CD4-positive, alpha-beta memory T cell (primary cell): Measurements from ENCODE around the gene ALOX12. TPM values are rescaled to one million over a fixed set of nuclear protein-coding genes. Genes with fewer than 3 reads are reported as not detected.
"Not testable (repeated sequence)": the region's sequence is repeated elsewhere in the genome, so short reads cannot be mapped to it uniquely, and the experiment has no call there.

Experiments used
- CTCF ChIA-PET: fragments of 350-600 bp; sonication (Branson Sonifier 250); formaldehyde crosslinking; loops from one replicate; lab custom pipeline; 2021; ENCODE audit warnings: inconsistent platforms; ENCODE audit not compliant: partially characterized antibody; lab: Charles Lee
- POLR2A ChIA-PET: fragments of 350-600 bp; sonication (Branson Sonifier 250); formaldehyde crosslinking; loops from one replicate; lab custom pipeline; 2021; ENCODE audit not compliant: partially characterized antibody; lab: Charles Lee
- DNase-seq, 5 donors: peaks; one replicate each; pipeline versions ENCODE4 v3.0.0 to v3.0.0-alpha.2; 2020 to 2022; ENCODE audit warnings: mixed read lengths in 1 of 5
- H3K27ac ChIP-seq: one replicate; pipeline ENCODE4 v1.7.0; 2013; ENCODE audit warnings: low read depth, low read length
- H3K27me3 ChIP-seq: 2 replicates; pipeline ENCODE4 v1.7.0; 2013; ENCODE audit warnings: mild to moderate bottlenecking, low read length, moderate library complexity; ENCODE audit not compliant: insufficient read depth
- H3K36me3 ChIP-seq: 2 replicates; pipeline ENCODE4 v1.7.0; 2013; ENCODE audit warnings: mild to moderate bottlenecking, low read length, moderate library complexity; ENCODE audit not compliant: insufficient read depth
- H3K4me1 ChIP-seq: 2 replicates; pipeline ENCODE4 v1.7.0; 2013; ENCODE audit warnings: mild to moderate bottlenecking, low read length, moderate library complexity; ENCODE audit not compliant: insufficient read depth
- H3K4me3 ChIP-seq, 2 donors: one replicate each; pipeline ENCODE4 v1.7.0; 2013; ENCODE audit warnings: low read length in 2 of 2, mild to moderate bottlenecking in 1 of 2
- H3K9me3 ChIP-seq, 2 donors: one replicate each; pipeline ENCODE4 v1.7.0; 2013; ENCODE audit warnings: low read length in 2 of 2, control low read depth in 1 of 2; ENCODE audit not compliant: control insufficient read depth in 1 of 2
- H3K27ac Mint-ChIP-seq, 7 donors: one replicate each; pipeline ENCODE4 v1.8.0; 2020 to 2021; ENCODE audit warnings: mixed read lengths in 7 of 7, mild to moderate bottlenecking in 6 of 7, inconsistent platforms in 3 of 7, moderate library complexity in 3 of 7
- H3K27me3 Mint-ChIP-seq, 2 donors: one replicate each; pipeline ENCODE4 v1.8.0; 2020 to 2021; ENCODE audit warnings: mixed read lengths in 2 of 2
- H3K36me3 Mint-ChIP-seq, 2 donors: one replicate each; pipeline ENCODE4 v1.8.0; 2020 to 2021; ENCODE audit warnings: mixed read lengths in 2 of 2, inconsistent platforms in 1 of 2, mild to moderate bottlenecking in 1 of 2
- H3K4me1 Mint-ChIP-seq, 4 donors: one replicate each; pipeline ENCODE4 v1.8.0; 2020 to 2021; ENCODE audit warnings: mixed read lengths in 4 of 4, mild to moderate bottlenecking in 1 of 4
- H3K4me3 Mint-ChIP-seq, 8 donors: one replicate each; pipeline ENCODE4 v1.8.0; 2020 to 2021; ENCODE audit warnings: mixed read lengths in 8 of 8, mild to moderate bottlenecking in 7 of 8, moderate library complexity in 6 of 8, inconsistent platforms in 3 of 8
- H3K9me3 Mint-ChIP-seq, 8 donors: one replicate each; pipeline ENCODE4 v1.8.0; 2020 to 2021; ENCODE audit warnings: mixed read lengths in 8 of 8, mild to moderate bottlenecking in 5 of 8, inconsistent platforms in 3 of 8, moderate library complexity in 1 of 8
- intact Hi-C: fragments of 100-400 bp; cut with micrococcal nuclease; formaldehyde crosslinking; loops from one replicate; pipeline ENCODE4 v1.15.1; 2023
- polyA plus RNA-seq, 2 donors: library from polyadenylated mRNA; unstranded; fragments of 300-500 nt; fragmentation: Illumina TruSeq; gene quantifications; one replicate each; pipeline ENCODE4 v1.2.3, GENCODE V29; 2021
- total RNA-seq, 2 experiments: library from RNA; stranded (reverse); gene quantifications; one replicate each; pipeline ENCODE4 v1.2.3, GENCODE V29; 2021

Gene ALOX12
- total and polyA plus RNA-seq, 4 experiments from 2014 or later = 0.19 TPM; not detected in 3

DNA sequence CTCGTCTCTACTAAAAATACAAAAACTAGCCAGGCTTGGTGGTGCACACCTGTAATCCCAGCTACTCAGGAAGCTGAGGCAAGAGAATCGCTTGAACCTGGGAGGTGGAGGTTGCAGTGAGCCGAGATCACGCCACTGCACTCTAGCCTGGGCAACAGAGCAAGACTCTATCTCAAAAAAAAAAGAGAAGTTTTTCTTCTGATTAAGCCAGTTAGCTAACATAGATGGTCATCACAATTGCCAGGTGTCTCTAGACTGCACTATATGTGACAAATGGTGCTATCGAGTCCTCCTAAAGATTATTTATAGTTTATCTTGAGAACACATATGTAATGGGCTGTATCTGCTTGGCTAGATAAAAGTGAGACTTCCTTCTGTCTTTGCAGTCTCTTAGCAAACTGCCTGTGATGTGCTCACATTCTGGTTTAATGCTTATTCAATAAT lies 2.2 kb upstream of the ALOX12 start:
- H3K4me3 Mint-ChIP-seq, H3K9me3 ChIP-seq, H3K4me1 ChIP-seq, H3K4me3 ChIP-seq, H3K36me3 ChIP-seq, DNase-seq, H3K27ac ChIP-seq, intact Hi-C loops, H3K27me3 ChIP-seq, H3K9me3 Mint-ChIP-seq, H3K4me1 Mint-ChIP-seq, H3K27me3 Mint-ChIP-seq: not testable (repeated sequence)
- CTCF ChIA-PET = interaction anchor here (1.0 to 1.2 kb wide), 2 partner anchors 11 to 79 kb away, joined by 3 to 7 read pairs; no protein-coding TSS in a partner anchor
- POLR2A ChIA-PET = interaction anchor here (0.8 kb wide), 1 partner anchor 10 kb away, joined by 3 read pairs; no protein-coding TSS in a partner anchor
- peak overlapping the region in 2 of 7 donors; percentile 9 to 55 for H3K27ac Mint-ChIP-seq
- H3K36me3 Mint-ChIP-seq = peaks cover 14 to 19% of the 10 kb centered on the region in 2 donors

GRCh38 chr17:6994118-6994598 lies 1.7 kb upstream of the ALOX12 start:
- no peaks in the 10 kb centered on the region for H3K4me1 ChIP-seq
- H3K27ac ChIP-seq = no peak overlapping the region
- Mint-ChIP-seq H3K27me3 (no peaks in the 10 kb centered on the region), H3K36me3 (peaks cover 19 to 25% of the 10 kb centered on the region in 2 donors), H3K27ac (peak overlapping the region in 2 of 7 donors; percentile 9 to 55), H3K9me3 (peaks cover 0 to 2% (median 0%) of the 10 kb centered on the region in 8 donors), H3K4me1 (peaks cover 0 to 3% (median 1%) of the 10 kb centered on the region in 4 donors), H3K4me3 (no peak overlapping the region)
- POLR2A ChIA-PET = no interaction called here
- intact Hi-C loops = no loop called here
- CTCF ChIA-PET = interaction anchor here (1.0 to 1.4 kb wide), 3 partner anchors 10 to 84 kb away, joined by 3 to 7 read pairs (median 4); no protein-coding TSS in a partner anchor
- no peaks in the 10 kb centered on the region for H3K9me3 ChIP-seq
- H3K36me3 ChIP-seq = peaks cover 10% of the 10 kb centered on the region
- H3K27me3 ChIP-seq = no peaks in the 10 kb centered on the region
- H3K4me3 ChIP-seq = no peak overlapping the region
- no peak for DNase-seq

GRCh38 chr17:6994666-6995256 lies 1.1 kb upstream of the ALOX12 start:
- H3K4me1 Mint-ChIP-seq = peaks cover 0 to 3% (median 2%) of the 10 kb centered on the region in 4 donors
- no peak overlapping the region for H3K27ac ChIP-seq
- H3K27me3 ChIP-seq = no peaks in the 10 kb centered on the region
- intact Hi-C loops = no loop called here
- H3K27me3 Mint-ChIP-seq = no peaks in the 10 kb centered on the region
- no peak for DNase-seq
- CTCF ChIA-PET = interaction anchor here (1.2 to 2.1 kb wide), 3 partner anchors 10 to 84 kb away, joined by 4 to 12 read pairs (median 7); no protein-coding TSS in a partner anchor
- peak overlapping the region in 1 of 7 donors; percentile 32 for H3K27ac Mint-ChIP-seq
- peaks cover 25 to 31% of the 10 kb centered on the region in 2 donors for H3K36me3 Mint-ChIP-seq
- POLR2A ChIA-PET = no interaction called here
- no peak overlapping the region for H3K4me3 Mint-ChIP-seq
- H3K9me3 Mint-ChIP-seq = peaks cover 0 to 2% (median 0%) of the 10 kb centered on the region in 8 donors
- peaks cover 15% of the 10 kb centered on the region for H3K36me3 ChIP-seq
- no peaks in the 10 kb centered on the region for H3K9me3 ChIP-seq
- no peaks in the 10 kb centered on the region for H3K4me1 ChIP-seq
- H3K4me3 ChIP-seq = no peak overlapping the region

GRCh38 chr17:6996256-6997011 lies 585 bp downstream of the ALOX12 start:
- H3K27ac Mint-ChIP-seq = no peak overlapping the region
- H3K36me3 Mint-ChIP-seq = peaks cover 37 to 45% of the 10 kb centered on the region in 2 donors
- no peaks in the 10 kb centered on the region for H3K27me3 Mint-ChIP-seq
- ChIA-PET POLR2A (interaction anchor here (0.8 kb wide), 1 partner anchor 8 kb away, joined by 3 read pairs; no protein-coding TSS in a partner anchor), CTCF (interaction anchor here (2.1 kb wide), 1 partner anchor 8 kb away, joined by 12 read pairs; no protein-coding TSS in a partner anchor)
- DNase-seq = no peak
- Histone ChIP-seq H3K36me3 (peaks cover 31% of the 10 kb centered on the region), H3K4me1 (no peaks in the 10 kb centered on the region), H3K9me3 (no peaks in the 10 kb centered on the region), H3K27ac (no peak overlapping the region), H3K27me3 (no peaks in the 10 kb centered on the region), H3K4me3 (no peak overlapping the region)
- intact Hi-C loops = no loop called here
- H3K9me3 Mint-ChIP-seq = peaks cover 0 to 2% (median 0%) of the 10 kb centered on the region in 8 donors
- H3K4me1 Mint-ChIP-seq = peaks cover 2 to 5% (median 3%) of the 10 kb centered on the region in 4 donors
- H3K4me3 Mint-ChIP-seq = no peak overlapping the region

- peak overlapping the region in 2 of 7 donors; percentile 29 to 35 for H3K27ac Mint-ChIP-seq
- H3K4me1 Mint-ChIP-seq = peaks cover 5 to 8% (median 6%) of the 10 kb centered on the region in 4 donors
- H3K27me3 ChIP-seq = no peaks in the 10 kb centered on the region
- H3K9me3 ChIP-seq = no peaks in the 10 kb centered on the region
- POLR2A ChIA-PET = no interaction called here
- H3K4me3 ChIP-seq = no peak overlapping the region
- H3K9me3 Mint-ChIP-seq = peaks cover 0 to 2% (median 0%) of the 10 kb centered on the region in 8 donors
- no peaks in the 10 kb centered on the region for H3K27me3 Mint-ChIP-seq
- H3K4me1 ChIP-seq = no peaks in the 10 kb centered on the region
- H3K4me3 Mint-ChIP-seq = no peak overlapping the region
- intact Hi-C loops = no loop called here
- no peak for DNase-seq
- H3K36me3 ChIP-seq = peaks cover 39% of the 10 kb centered on the region
- H3K36me3 Mint-ChIP-seq = peaks cover 43 to 52% of the 10 kb centered on the region in 2 donors
- CTCF ChIA-PET = no interaction called here
- H3K27ac ChIP-seq = no peak overlapping the region
Measured at GRCh38 chr17:6997171-6997570, 1.3 kb downstream of the ALOX12 start.

DNA sequence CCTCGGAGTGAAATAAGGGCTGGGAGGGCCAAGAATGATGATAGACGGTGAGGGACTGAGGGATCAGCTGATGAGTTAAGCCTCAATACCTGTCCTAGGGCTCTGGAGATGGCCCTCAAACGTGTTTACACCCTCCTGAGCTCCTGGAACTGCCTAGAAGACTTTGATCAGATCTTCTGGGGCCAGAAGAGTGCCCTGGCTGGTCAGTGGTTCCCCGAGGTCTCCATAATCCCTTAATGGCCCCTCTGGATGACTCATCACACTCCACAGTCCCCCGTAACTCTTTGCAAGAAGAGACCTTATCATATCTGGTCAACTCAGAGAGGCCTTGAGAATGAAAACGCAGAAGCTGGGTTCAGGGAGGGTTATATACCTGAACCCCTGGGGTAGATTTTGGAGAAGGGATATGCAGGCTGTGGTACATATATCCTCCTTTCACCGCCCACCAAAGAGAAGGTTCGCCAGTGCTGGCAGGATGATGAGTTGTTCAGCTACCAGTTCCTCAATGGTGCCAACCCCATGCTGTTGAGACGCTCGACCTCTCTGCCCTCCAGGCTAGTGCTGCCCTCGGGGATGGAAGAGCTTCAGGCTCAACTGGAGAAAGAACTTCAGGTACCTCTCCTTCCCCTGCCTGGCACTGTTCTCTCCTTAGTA lies 3.1 kb downstream of the ALOX12 start:
- Histone ChIP-seq H3K4me1 (no peaks in the 10 kb centered on the region), H3K27me3 (no peaks in the 10 kb centered on the region), H3K27ac (no peak overlapping the region), H3K36me3 (peaks cover 47% of the 10 kb centered on the region), H3K4me3 (no peak overlapping the region), H3K9me3 (no peaks in the 10 kb centered on the region)
- DNase-seq = no peak
- Mint-ChIP-seq H3K9me3 (peaks cover 0 to 2% (median 0%) of the 10 kb centered on the region in 8 donors), H3K36me3 (peaks cover 50 to 64% of the 10 kb centered on the region in 2 donors), H3K4me1 (peaks cover 5 to 10% (median 7%) of the 10 kb centered on the region in 4 donors), H3K27ac (peak overlapping the region in 1 of 7 donors; percentile 88), H3K4me3 (no peak overlapping the region), H3K27me3 (no peaks in the 10 kb centered on the region)
- intact Hi-C loops = no loop called here
- POLR2A ChIA-PET = no interaction called here
- CTCF ChIA-PET = interaction anchor here (1.5 to 9.4 kb wide), 2 partner anchors 85 to 157 kb away, joined by 3 to 118 read pairs; no protein-coding TSS in a partner anchor
